Activated CD4-positive, alpha-beta T cell treated with anti-CD3 and anti-CD28 coated beads for 4 hours (primary cell): Measurements from ENCODE around the gene ZNF3.
A peak's percentile ranks its signal among the peaks of the same experiment; 100 is the strongest.

Source experiments
- DNase-seq, 2 donors: peaks; one replicate each; pipeline ENCODE4 v3.0.0-alpha.2; 2020

Gene ZNF3

GRCh38 chr7:100107890-100108289, 26.4 kb upstream of the ZNF3 start:
- no peak for DNase-seq

- DNase-seq = no peak
Measured at GRCh38 chr7:100107125-100107737, 25.7 kb upstream of the ZNF3 start.

GRCh38 chr7:100106633-100107032, 25.1 kb upstream of the ZNF3 start:
- no peak for DNase-seq

- DNase-seq = no peak
Measured at GRCh38 chr7:100105534-100105933, 24.0 kb upstream of the ZNF3 start.

DNA sequence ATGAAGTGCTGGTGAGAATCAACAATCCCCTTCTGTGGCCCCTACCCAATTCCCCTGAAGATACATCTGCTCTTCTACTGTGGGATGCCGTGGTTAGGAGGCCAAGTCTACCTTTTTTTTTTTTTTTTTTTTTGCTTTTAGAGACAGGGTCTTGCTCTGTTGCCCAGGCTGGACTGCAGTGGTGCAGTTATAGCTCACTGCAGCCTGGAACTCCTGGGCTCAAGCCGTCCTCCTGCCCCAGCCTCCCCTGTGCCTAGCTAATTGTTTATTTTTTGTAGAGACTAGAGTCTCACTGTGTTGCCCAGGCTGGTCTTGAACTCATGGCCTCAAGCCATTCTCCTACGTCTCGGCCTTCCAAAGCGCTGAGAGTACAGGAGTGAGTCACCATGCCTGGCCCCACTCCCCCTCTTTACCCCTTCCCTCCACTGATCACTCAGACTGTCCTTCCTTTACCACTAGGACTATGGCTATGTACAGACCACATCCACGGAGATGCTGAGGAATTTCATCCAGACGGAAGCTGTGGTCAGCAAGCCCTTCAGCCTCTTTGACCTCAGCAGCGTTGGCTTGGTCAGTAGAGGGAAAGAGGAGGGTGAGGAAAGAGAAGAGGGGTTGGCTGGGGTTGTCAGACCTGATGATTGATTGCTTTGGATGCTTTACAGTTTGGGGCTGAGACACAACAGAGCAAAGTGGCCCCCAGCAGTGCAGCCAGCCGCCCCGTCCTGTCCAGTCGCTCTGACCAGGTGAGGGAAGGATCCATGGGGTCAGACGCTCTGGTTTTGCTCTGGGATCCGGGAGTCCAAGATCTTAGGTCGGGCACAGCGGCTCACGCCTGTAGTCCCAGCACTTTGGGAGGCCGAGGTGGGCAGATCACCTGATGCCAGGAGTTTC, 21.7 kb upstream of the ZNF3 start:
- no peak for DNase-seq

DNA sequence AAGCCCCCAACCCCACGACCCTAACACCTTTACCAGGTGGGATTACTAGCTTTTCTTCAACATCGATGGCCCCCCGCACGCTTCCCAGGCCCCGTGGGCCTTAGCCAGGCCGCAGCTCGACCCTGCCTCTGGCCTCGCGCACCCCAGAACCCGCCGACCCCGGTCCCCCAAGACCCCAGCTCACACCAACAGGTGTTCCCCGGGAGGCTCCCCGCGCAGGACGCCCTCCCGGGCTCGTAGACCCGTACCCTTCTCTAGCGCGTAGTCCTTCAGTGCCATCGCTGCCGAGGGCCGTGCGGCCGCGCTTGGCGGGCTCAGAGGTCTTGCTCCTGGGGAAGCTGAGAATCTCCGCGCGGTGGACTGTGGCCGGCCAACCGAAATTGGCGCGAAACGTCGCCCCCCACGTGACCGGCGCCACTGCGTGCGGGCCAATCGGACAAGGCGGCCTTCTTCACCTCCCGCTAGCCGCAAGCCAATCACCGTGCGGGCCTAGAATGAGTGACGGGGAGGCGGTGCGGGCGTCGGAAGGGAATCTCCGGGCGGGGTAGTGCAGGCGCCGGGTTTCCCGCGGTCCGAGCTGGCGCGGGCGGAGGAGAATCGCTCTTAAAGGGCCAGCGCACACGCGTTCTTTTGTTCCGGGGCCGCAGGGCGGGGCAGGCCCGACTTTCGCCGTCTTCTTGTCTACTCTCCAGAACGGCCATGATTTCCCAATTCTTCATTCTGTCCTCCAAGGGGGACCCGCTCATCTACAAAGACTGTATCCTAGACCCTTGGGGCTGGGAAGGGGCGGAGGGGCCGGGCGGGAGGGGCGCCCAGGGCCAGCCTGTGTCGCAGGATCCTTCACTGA, 19.7 kb upstream of the ZNF3 start, which contains the start of the genes AP4M1 and MCM7:
TSS of gene AP4M1 (plus strand) at position 628 of the 847 bp plus-strand sequence. CDS start at position 700, 72 bp downstream.
TSS of gene MCM7 (minus strand) at position 382 of the 847 bp plus-strand sequence. CDS start at position 279, 103 bp downstream.
- DNase-seq = peak; percentile 92 to 93

GRCh38 chr7:100100420-100101015, 19.0 kb upstream of the ZNF3 start:
- peak; percentile 84 to 88 for DNase-seq

DNA sequence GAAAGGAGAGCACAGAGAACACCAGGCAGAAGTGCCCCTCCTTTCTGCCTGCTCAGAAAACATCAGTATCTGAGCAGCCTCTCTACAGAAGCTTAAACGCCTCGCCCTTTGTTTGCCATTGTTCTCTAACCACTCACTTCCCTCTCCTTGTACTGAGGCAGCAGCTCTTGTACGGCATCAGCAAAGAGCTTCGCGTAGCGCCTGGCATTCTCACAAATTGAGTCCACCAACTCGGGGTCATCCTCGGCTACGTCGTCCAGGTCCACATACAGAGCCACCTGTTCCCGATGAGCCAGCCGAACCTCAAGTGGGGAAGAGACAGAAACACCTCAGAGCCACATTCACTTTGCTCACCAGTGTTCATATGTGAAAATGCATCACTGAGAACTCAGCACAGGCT, 17.9 kb upstream of the ZNF3 start:
- DNase-seq = no peak

- DNase-seq = no peak
Measured at GRCh38 chr7:100098913-100099312, 17.4 kb upstream of the ZNF3 start.

GRCh38 chr7:100095704-100096103, 14.2 kb upstream of the ZNF3 start:
- DNase-seq = no peak

- no peak for DNase-seq
Measured at GRCh38 chr7:100095289-100095688, 13.8 kb upstream of the ZNF3 start.

DNA sequence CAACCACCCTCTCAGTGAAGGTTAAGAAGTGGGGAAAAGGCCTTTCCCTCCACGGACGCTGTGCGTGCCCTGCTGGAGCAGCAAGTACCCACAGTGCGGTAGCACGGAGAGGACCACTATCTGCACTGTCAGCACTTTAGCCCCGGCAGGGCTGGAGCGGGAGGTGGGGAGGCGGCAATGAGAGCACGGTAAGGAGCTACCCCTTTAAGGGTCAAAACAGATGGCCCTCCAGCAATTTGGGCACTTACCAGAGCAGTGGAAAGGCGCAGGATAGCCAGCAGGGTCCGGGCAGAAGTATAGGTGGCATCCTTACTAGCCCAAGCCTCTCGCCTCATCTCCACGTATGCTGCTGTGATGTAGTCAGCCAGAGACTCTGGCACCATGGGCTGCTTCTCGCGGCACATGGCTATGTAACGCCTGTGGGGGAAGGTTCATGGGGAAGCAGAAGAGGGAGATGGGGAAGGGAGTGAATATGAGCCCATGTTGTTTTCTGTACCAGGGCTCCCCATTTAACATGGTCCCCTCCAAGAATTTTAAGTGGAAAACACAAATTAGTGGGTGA, 12.5 kb upstream of the ZNF3 start:
- DNase-seq = no peak

- no peak for DNase-seq
Measured at GRCh38 chr7:100093498-100093897, 12.0 kb upstream of the ZNF3 start.

GRCh38 chr7:100093054-100093453, 11.5 kb upstream of the ZNF3 start:
- no peak for DNase-seq

- no peak for DNase-seq
Measured at GRCh38 chr7:100091411-100092181, 10.1 kb upstream of the ZNF3 start.

DNA sequence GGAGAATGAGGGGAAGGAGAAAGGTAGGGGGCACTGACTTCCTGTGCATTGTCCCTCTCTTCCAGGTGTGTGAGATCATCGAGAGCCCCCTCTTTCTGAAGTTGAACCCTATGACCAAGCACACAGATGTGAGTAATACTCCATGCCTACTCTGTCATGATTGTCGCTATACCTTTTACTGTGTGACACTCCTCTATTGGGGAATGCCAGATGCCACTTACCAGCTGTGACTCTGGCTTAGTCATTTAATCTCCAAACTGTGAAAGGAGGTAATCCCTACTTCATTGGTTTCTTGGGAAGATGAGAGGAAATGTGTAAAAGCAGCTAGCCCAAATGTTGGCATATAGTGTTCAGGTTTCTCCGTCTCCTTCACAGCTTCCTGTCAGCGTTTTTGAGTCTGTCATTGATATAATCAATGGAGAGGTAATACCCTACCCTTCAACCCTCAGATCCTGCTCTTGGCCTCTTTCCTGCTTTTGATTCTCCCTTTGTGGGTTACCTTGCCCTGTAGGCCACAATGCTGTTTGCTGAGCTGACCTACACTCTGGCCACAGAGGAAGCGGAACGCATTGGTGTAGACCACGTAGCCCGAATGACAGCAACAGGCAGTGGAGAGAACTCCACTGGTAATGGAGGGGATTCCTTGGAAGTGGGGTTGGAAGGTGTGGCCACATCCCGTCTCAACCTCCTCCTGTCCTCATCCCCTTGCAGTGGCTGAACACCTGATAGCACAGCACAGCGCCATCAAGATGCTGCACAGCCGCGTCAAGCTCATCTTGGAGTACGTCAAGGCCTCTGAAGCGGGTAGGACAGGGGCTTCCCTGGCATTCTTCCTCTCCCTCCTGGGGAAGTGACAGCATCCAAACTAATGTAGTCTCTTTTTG, 9.2 kb upstream of the ZNF3 start:
- DNase-seq = no peak

- no peak for DNase-seq
Measured at GRCh38 chr7:100089458-100090196, 8.1 kb upstream of the ZNF3 start.

DNA sequence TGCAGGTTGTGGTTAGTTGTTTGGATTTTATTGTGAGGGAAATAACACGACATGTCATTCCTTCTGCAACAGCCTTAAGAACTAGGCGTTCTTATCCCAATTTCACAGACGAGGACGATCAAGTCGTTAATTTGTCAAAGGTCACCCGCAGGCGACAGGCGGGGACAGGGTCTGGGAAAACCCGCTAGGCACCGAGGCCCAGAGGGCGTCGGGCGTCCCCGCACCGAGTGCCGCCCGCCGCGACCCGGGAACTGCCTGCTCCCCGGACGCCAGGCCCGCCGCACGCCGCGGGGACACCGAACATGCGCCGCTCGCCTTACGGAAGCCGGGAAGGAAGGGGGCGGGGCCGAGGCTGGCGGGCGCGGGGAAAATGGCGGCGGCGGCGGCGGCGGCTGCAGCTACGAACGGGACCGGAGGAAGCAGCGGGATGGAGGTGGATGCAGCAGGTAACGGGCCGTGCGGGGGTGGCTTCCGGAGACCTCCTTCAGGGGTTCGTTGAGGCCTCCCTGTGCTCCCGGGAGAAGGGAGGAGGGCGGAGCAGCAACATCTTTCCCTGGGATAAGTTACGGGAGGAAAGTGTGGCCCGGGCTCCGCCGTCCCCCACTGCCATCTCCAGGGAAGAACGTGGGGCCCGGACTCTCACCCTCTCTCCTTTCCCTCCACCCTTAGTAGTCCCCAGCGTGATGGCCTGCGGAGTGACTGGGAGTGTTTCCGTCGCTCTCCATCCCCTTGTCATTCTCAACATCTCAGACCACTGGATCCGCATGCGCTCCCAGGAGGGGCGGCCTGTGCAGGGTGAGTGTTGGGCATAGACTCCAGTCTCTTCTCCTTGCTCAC, 7.3 kb upstream of the ZNF3 start, which contains the start of gene COPS6:
TSS of gene COPS6 (plus strand) at position 349 of the 837 bp plus-strand sequence. CDS start at position 371, 22 bp downstream.
- DNase-seq = peak; percentile 83 to 85
